ENCODE measurements around the gene KBTBD8.

DNA sequence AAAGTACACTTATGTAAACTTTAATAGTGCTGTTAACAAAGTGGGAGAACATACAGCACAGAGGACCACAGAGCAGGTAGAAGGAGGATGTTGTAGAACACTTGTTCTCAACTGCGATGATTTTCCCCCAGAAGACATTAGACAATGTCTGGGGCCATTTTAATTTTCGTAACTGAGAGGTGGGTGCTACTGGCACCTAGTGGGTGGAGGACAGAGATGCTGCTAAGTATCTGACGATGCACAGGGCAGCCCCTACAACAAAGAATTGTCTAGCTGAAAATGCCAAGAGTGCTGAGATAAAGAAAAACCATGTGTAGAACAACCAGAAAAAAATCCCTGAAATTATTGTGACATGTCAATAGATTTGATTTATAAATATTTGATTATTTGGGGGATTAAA is 5.0 kb upstream of the KBTBD8 start:
- TF ChIP-seq POLR2AphosphoS5 (IDR thresholded peaks at IDR 0.05): no peak
- TF ChIP-seq, protein P1, sequence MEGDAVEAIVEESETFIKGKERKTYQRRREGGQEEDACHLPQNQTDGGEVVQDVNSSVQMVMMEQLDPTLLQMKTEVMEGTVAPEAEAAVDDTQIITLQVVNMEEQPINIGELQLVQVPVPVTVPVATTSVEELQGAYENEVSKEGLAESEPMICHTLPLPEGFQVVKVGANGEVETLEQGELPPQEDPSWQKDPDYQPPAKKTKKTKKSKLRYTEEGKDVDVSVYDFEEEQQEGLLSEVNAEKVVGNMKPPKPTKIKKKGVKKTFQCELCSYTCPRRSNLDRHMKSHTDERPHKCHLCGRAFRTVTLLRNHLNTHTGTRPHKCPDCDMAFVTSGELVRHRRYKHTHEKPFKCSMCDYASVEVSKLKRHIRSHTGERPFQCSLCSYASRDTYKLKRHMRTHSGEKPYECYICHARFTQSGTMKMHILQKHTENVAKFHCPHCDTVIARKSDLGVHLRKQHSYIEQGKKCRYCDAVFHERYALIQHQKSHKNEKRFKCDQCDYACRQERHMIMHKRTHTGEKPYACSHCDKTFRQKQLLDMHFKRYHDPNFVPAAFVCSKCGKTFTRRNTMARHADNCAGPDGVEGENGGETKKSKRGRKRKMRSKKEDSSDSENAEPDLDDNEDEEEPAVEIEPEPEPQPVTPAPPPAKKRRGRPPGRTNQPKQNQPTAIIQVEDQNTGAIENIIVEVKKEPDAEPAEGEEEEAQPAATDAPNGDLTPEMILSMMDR (IDR thresholded peaks at IDR 0.05): no peak
- TF ChIP-seq POLR2A (IDR thresholded peaks at IDR 0.05): no peak

Measured in transverse colon (tissue), 4 donors.